HTR-8/SVneo (cell line): ENCODE measurements around the gene PTPRM.

Source experiments
- DNase-seq: peaks from one replicate; pipeline ENCODE4 v3.0.0; 2011; ENCODE audit warnings: low spot score, mixed read lengths; ENCODE audit not compliant: insufficient read length
- FAIRE-seq: peaks from 2 replicates; lab custom pipeline; 2011; peaks lifted over from hg19 to GRCh38; lab: Jason Lieb, UNC

PTPRM gene

GRCh38 chr18:8116341-8117005 lies 549.4 kb downstream of the PTPRM start:
- DNase-seq, result peak; percentile 13
- FAIRE-seq, result no peak

- no peak for DNase-seq
- no peak for FAIRE-seq
Measured at GRCh38 chr18:8117006-8117371, 549.9 kb downstream of the PTPRM start.

GRCh38 chr18:8121101-8121500 lies 554.0 kb downstream of the PTPRM start:
- DNase-seq (no peak), FAIRE-seq (no peak)

- FAIRE-seq, result peak; percentile 4
- no peak for DNase-seq
Measured at GRCh38 chr18:8121942-8122480, 554.9 kb downstream of the PTPRM start.

- no peak for DNase-seq
- FAIRE-seq, result no peak
Measured at GRCh38 chr18:8124232-8125146, 557.4 kb downstream of the PTPRM start.

- DNase-seq (no peak), FAIRE-seq (no peak)
Measured at GRCh38 chr18:8130096-8130495, 563.0 kb downstream of the PTPRM start.

GRCh38 chr18:8133032-8133431 lies 565.9 kb downstream of the PTPRM start:
- DNase-seq (no peak), FAIRE-seq (no peak)

- FAIRE-seq (no peak), DNase-seq (no peak)
Measured at GRCh38 chr18:8133888-8134287, 566.8 kb downstream of the PTPRM start.

- DNase-seq (no peak), FAIRE-seq (no peak)
Measured at GRCh38 chr18:8139127-8139527, 572.0 kb downstream of the PTPRM start.

- DNase-seq, result no peak
- FAIRE-seq, result no peak
Measured at GRCh38 chr18:8139891-8140406, 572.8 kb downstream of the PTPRM start.

GRCh38 chr18:8140841-8141501 lies 573.9 kb downstream of the PTPRM start:
- FAIRE-seq, result peak; percentile 9

GRCh38 chr18:8142131-8142711 lies 575.1 kb downstream of the PTPRM start:
- DNase-seq (no peak), FAIRE-seq (no peak)

More at GRCh38 chr18:8140841-8141501, 573.9 kb downstream of the PTPRM start:
- peak; percentile 19 for DNase-seq

GRCh38 chr18:8142932-8143331 lies 575.8 kb downstream of the PTPRM start:
- FAIRE-seq (no peak), DNase-seq (no peak)

GRCh38 chr18:8151181-8151580 lies 584.1 kb downstream of the PTPRM start:
- DNase-seq (no peak), FAIRE-seq (no peak)

- no peak for DNase-seq
- FAIRE-seq, result no peak
Measured at GRCh38 chr18:8153887-8154583, 586.9 kb downstream of the PTPRM start.

- DNase-seq (no peak), FAIRE-seq (peak; percentile 42)
Measured at GRCh38 chr18:8162802-8163201, 595.7 kb downstream of the PTPRM start.

GRCh38 chr18:8163286-8163959 lies 596.3 kb downstream of the PTPRM start:
- FAIRE-seq, result no peak

GRCh38 chr18:8165095-8165494 lies 598.0 kb downstream of the PTPRM start:
- FAIRE-seq (no peak), DNase-seq (no peak)

More at GRCh38 chr18:8163286-8163959, 596.3 kb downstream of the PTPRM start:
- DNase-seq, result no peak

- DNase-seq (no peak), FAIRE-seq (no peak)
Measured at GRCh38 chr18:8167026-8167425, 599.9 kb downstream of the PTPRM start.
